Left ventricle myocardium inferior (tissue), 1 donor: Measurements from ENCODE around the gene LETM1. TPM values are rescaled to one million over a fixed set of nuclear protein-coding genes. Genes with fewer than 3 reads are reported as not detected.

Experiments
- DNase-seq: peaks from one replicate; pipeline ENCODE4 v3.0.0-alpha.2; 2020
- H3K27ac ChIP-seq: fragments of 200-600 bp; replicated peaks from 2 replicates; pipeline ENCODE4 v1.8.0; 2021
- H3K27me3 ChIP-seq: fragments of 200-600 bp; 2 replicates; pipeline ENCODE4 v1.8.0; 2021; ENCODE audit warnings: low read depth
- H3K36me3 ChIP-seq: fragments of 200-600 bp; 2 replicates; pipeline ENCODE4 v1.8.0; 2021
- H3K4me1 ChIP-seq: fragments of 200-600 bp; 2 replicates; pipeline ENCODE4 v1.8.0; 2021
- H3K4me3 ChIP-seq: fragments of 200-600 bp; 2 replicates; pipeline ENCODE4 v1.8.0; 2021; ENCODE audit warnings: mild to moderate bottlenecking, moderate library complexity
- H3K9me3 ChIP-seq: fragments of 200-600 bp; replicated peaks from 2 replicates; pipeline ENCODE4 v1.8.0; 2021
- CTCF ChIP-seq: fragments of 200-600 bp; IDR thresholded peaks from 2 replicates; pipeline ENCODE4 v1.8.0; 2021; ENCODE audit warnings: antibody characterized with exemption, mild to moderate bottlenecking, borderline replicate concordance
- intact Hi-C: fragments of 100-400 bp; cut with micrococcal nuclease; formaldehyde crosslinking; loops from one replicate; pipeline ENCODE4 v1.11.0; 2022
- total RNA-seq: library from RNA; stranded (reverse); fragmentation: NEBNext Ultra II Directional; extraction: Animal tissue kit (Norgen Biotek cat#: 25700); gene quantifications from one replicate; pipeline ENCODE4 v1.2.1, GENCODE V29; 2021
- donor health status: DM: no; HTN: yes; CAD: no; lungs with severe emphysema.

LETM1 gene
- total RNA-seq, 1 donor from 2014 or later = 38.8 TPM

GRCh38 chr4:1804638-1805492, 51.1 kb downstream of the LETM1 start:
- H3K27ac ChIP-seq = no peak overlapping the region
- intact Hi-C loops = loop anchor here (5.0 kb wide), 1 partner anchor 58 kb away; no protein-coding TSS in a partner anchor
- H3K4me1 ChIP-seq = no peaks in the 10 kb centered on the region
- H3K36me3 ChIP-seq = no peaks in the 10 kb centered on the region
- H3K9me3 ChIP-seq = no peaks in the 10 kb centered on the region
- no peak for DNase-seq
- no peak overlapping the region for H3K4me3 ChIP-seq
- TF ChIP-seq CTCF = no peak
- no peaks in the 10 kb centered on the region for H3K27me3 ChIP-seq

- no peak for DNase-seq
- no peak overlapping the region for H3K27ac ChIP-seq
- no peaks in the 10 kb centered on the region for H3K36me3 ChIP-seq
- no peaks in the 10 kb centered on the region for H3K9me3 ChIP-seq
- peaks cover 5% of the 10 kb centered on the region for H3K27me3 ChIP-seq
- intact Hi-C loops = no loop called here
- no peaks in the 10 kb centered on the region for H3K4me1 ChIP-seq
- no peak for TF ChIP-seq CTCF
- H3K4me3 ChIP-seq = no peak overlapping the region
Observed at GRCh38 chr4:1803523-1804423, 52.2 kb downstream of the LETM1 start.

- TF ChIP-seq CTCF = no peak
- DNase-seq = no peak
- Histone ChIP-seq H3K4me3 (no peak overlapping the region), H3K27ac (no peak overlapping the region), H3K9me3 (no peaks in the 10 kb centered on the region), H3K4me1 (no peaks in the 10 kb centered on the region), H3K27me3 (peaks cover 14% of the 10 kb centered on the region), H3K36me3 (no peaks in the 10 kb centered on the region)
- intact Hi-C loops = no loop called here
Observed at GRCh38 chr4:1802720-1803522, 53.0 kb downstream of the LETM1 start.

- TF ChIP-seq CTCF = no peak
- Histone ChIP-seq H3K9me3 (no peaks in the 10 kb centered on the region), H3K36me3 (no peaks in the 10 kb centered on the region), H3K4me3 (no peak overlapping the region), H3K4me1 (no peaks in the 10 kb centered on the region), H3K27me3 (peaks cover 21% of the 10 kb centered on the region), H3K27ac (no peak overlapping the region)
- intact Hi-C loops = no loop called here
- peak; percentile 40 for DNase-seq
Observed at GRCh38 chr4:1802151-1802715, 53.7 kb downstream of the LETM1 start.
